Measurements from ENCODE around the gene WFDC10B. TPM values are rescaled to one million over a fixed set of nuclear protein-coding genes. Genes with fewer than 3 reads are reported as not detected.

The WFDC10B gene
- total RNA-seq = not detected in 2 replicates

DNA sequence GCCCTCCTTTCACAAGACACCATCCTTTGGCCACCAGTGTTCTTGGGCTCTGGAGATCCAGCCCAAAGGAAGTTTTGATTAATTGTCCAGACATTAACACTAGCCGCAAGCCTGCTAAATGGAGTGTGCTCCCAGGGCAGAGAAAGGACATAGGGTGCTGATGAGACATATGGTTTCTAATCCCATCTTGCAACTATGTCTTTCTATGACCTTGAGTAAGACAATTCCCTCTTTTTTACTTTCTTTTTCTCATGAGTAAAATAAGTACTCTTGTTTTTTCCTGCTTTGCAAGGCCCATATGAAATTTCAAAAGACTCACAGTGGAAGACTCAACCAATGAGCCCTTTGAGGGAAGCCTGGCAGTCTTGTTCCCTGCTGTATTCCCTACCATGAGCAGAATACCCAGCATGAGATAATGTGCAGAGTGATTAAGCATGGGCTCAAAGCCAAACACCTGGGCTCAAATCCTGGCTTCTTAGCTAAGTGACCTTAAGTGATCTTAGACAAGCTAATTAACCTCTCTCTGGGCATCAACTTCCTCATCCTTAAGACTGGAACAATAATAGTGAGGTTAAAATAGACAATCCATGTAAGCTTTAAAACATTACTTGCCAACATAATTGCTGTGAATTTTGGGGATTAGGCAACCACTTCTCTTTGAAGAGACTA lies at the start of gene WFDC10B:
WFDC10B (minus strand) TSS at position 51 of the 669 bp plus-strand sequence. CDS start 19,027 bp downstream, outside the sequence.

DNA sequence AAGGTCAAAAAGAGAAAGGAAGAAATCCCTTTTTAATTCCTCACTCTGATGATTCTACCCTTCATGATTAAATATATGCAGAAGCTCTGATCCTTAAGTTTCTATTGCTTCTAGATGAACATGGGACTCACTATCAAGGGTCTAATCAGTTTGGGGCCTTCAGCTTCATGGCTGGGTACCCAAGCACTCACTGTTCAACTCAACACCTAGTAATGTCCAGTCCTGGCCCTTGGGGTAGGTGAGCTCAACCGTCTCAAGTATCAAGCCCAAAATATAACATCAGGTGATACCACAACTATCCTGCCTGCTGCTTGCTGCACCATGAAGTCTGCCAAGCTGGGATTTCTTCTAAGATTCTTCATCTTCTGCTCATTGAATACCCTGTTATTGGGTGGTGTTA lies 17.2 kb upstream of the WFDC10B start, which contains the start of gene SPINT4:
SPINT4 (plus strand) TSS at position 301 of the 400 bp plus-strand sequence; CDS start at position 322, 21 bp downstream.

GRCh38 chr20:45701873-45702272 lies 2.9 kb downstream of the WFDC10B start, which contains the start of gene WFDC13:
WFDC13 (plus strand) TSS chr20:45702038; CDS start chr20:45702124, 86 bp downstream.

DNA sequence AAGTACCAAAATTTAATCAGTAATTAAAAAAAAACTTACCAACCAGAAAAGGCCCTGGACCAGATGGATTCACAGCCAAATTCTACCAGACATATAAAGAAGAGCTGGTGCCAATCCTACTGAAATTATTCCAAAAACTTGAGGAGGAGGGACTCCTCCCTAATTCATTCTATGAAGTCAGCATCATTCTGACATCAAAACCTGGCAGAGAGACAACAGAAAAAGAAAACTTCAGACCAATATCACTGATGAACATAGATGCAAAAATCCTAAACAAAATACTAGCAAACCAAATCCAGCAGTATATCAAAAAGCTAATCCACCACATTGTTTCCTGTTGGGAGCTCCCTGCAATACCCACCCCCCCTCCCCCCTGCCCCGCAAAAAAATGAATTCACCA lies 34.7 kb downstream of the WFDC10B start, which contains the start of gene WFDC11:
WFDC11 (minus strand) TSS at position 101 of the 400 bp plus-strand sequence. CDS start 19,639 bp downstream, outside the sequence.

Other genes with a start within 250 kb of the WFDC10B start
- gene WFDC2, start 235.3 kb downstream of the WFDC10B start, total RNA-seq = not detected in 2 replicates
- not detected in 2 replicates for gene SPINT3, start 189.4 kb downstream of the WFDC10B start, total RNA-seq
- not detected in 2 replicates for gene WFDC6, start 165.5 kb downstream of the WFDC10B start, total RNA-seq
- gene EPPIN, start 157.6 kb downstream of the WFDC10B start, total RNA-seq = not detected in 2 replicates
- gene WFDC8, start 125.7 kb downstream of the WFDC10B start, total RNA-seq = not detected in 2 replicates
- not detected in 2 replicates for gene WFDC10A, start 75.3 kb downstream of the WFDC10B start, total RNA-seq
- gene WFDC9, start 73.7 kb downstream of the WFDC10B start, total RNA-seq = not detected in 2 replicates
- not detected in 2 replicates for gene WFDC11, start 34.8 kb downstream of the WFDC10B start, total RNA-seq
- not detected in 2 replicates for gene WFDC13, start 3.0 kb downstream of the WFDC10B start, total RNA-seq
- not detected in 2 replicates for gene SPINT4, start 17.3 kb upstream of the WFDC10B start, total RNA-seq
- 0.89 TPM in 1 of 2 replicates, not detected in the other for gene WFDC3, start 86.9 kb upstream of the WFDC10B start, total RNA-seq
- gene DNTTIP1, start 86.9 kb upstream of the WFDC10B start, total RNA-seq = 10.7 and 13.4 TPM in 2 replicates
- 2.1 and 11.3 TPM in 2 replicates for gene UBE2C, start 107.6 kb upstream of the WFDC10B start, total RNA-seq
- not detected in 2 replicates for gene TNNC2, start 122.3 kb upstream of the WFDC10B start, total RNA-seq
- 33.3 and 34.7 TPM in 2 replicates for gene SNX21, start 128.8 kb upstream of the WFDC10B start, total RNA-seq
- gene ACOT8, start 152.4 kb upstream of the WFDC10B start, total RNA-seq = 23.4 and 43.1 TPM in 2 replicates
- gene ZSWIM3, start 152.6 kb upstream of the WFDC10B start, total RNA-seq = 6.0 and 8.6 TPM in 2 replicates
- gene ZSWIM1, start 176.2 kb upstream of the WFDC10B start, total RNA-seq = 2.7 and 4.1 TPM in 2 replicates
- gene SPATA25, start 182.6 kb upstream of the WFDC10B start, total RNA-seq = 1.1 and 2.1 TPM in 2 replicates
- gene NEURL2, start 186.2 kb upstream of the WFDC10B start, total RNA-seq = 3.3 and 7.1 TPM in 2 replicates
- 94.6 and 108 TPM in 2 replicates for gene CTSA, start 186.3 kb upstream of the WFDC10B start, total RNA-seq
- 17.8 and 27.7 TPM in 2 replicates for gene PLTP, start 207.1 kb upstream of the WFDC10B start, total RNA-seq
- gene PCIF1, start 229.7 kb upstream of the WFDC10B start, total RNA-seq = 6.2 and 8.4 TPM in 2 replicates

Data from smooth muscle cell of the umbilical artery (primary cell).